Measurements from ENCODE around the gene PSKH1. TPM values are rescaled to one million over a fixed set of nuclear protein-coding genes. Genes with fewer than 3 reads are reported as not detected.

PSKH1 gene
- 7.8 and 9.2 TPM in 2 replicates for total RNA-seq (2014; rRNA removed; shearing (Covaris generic))
- polyA plus RNA-seq (2015; cell fraction: cytosol; rRNA removed) = 27.9 and 36.0 TPM in 2 replicates
- 12.5 and 19.6 TPM in 2 replicates for polyA plus RNA-seq (2015; cell fraction: nucleus; rRNA removed)

- peak; percentile 95 for DNase-seq (ENCODE audit: low read depth, low spot score)
- in situ Hi-C loops (cut with HindIII; ENCODE audit: low pct_unique_long_range_greater_than_20kb, low sequenced_read_pairs) = no loop called here
Measured at GRCh38 chr16:67892899-67893742, at the start of gene PSKH1. PSKH1 (plus strand) TSS chr16:67893254; CDS start chr16:67908750, 15,496 bp downstream.

GRCh38 chr16:67843343-67843765, 49.7 kb upstream of the PSKH1 start:
- no peak for DNase-seq (ENCODE audit: low read depth, low spot score)
- in situ Hi-C loops (cut with HindIII; ENCODE audit: low pct_unique_long_range_greater_than_20kb, low sequenced_read_pairs) = no loop called here

- in situ Hi-C loops (cut with HindIII; ENCODE audit: low pct_unique_long_range_greater_than_20kb, low sequenced_read_pairs) = no loop called here
- no peak for DNase-seq (ENCODE audit: low read depth, low spot score)
Measured at GRCh38 chr16:67844497-67844896, 48.6 kb upstream of the PSKH1 start.

- in situ Hi-C loops (cut with HindIII; ENCODE audit: low pct_unique_long_range_greater_than_20kb, low sequenced_read_pairs) = no loop called here
Measured at GRCh38 chr16:67845291-67846062, 47.6 kb upstream of the PSKH1 start.

GRCh38 chr16:67846063-67846319, 47.1 kb upstream of the PSKH1 start:
- no peak for DNase-seq (ENCODE audit: low read depth, low spot score)
- in situ Hi-C loops (cut with HindIII; ENCODE audit: low pct_unique_long_range_greater_than_20kb, low sequenced_read_pairs) = no loop called here

More at GRCh38 chr16:67845291-67846062, 47.6 kb upstream of the PSKH1 start:
- DNase-seq (ENCODE audit: low read depth, low spot score) = no peak

GRCh38 chr16:67846320-67847063, 46.6 kb upstream of the PSKH1 start, which contains the start of gene NUTF2:
NUTF2 (plus strand) TSS chr16:67846933; CDS start chr16:67865131, 18,198 bp downstream.
- in situ Hi-C loops (cut with HindIII; ENCODE audit: low pct_unique_long_range_greater_than_20kb, low sequenced_read_pairs) = no loop called here
- DNase-seq (ENCODE audit: low read depth, low spot score) = peak; percentile 93

GRCh38 chr16:67847064-67847861, 45.8 kb upstream of the PSKH1 start, which contains the start of gene CENPT:
CENPT (minus strand) TSS chr16:67847693; CDS start chr16:67833859, 13,834 bp downstream.
- DNase-seq (ENCODE audit: low read depth, low spot score) = no peak
- in situ Hi-C loops (cut with HindIII; ENCODE audit: low pct_unique_long_range_greater_than_20kb, low sequenced_read_pairs) = no loop called here

- DNase-seq (ENCODE audit: low read depth, low spot score) = no peak
- in situ Hi-C loops (cut with HindIII; ENCODE audit: low pct_unique_long_range_greater_than_20kb, low sequenced_read_pairs) = no loop called here
Measured at GRCh38 chr16:67848118-67848517, 44.9 kb upstream of the PSKH1 start.

- in situ Hi-C loops (cut with HindIII; ENCODE audit: low pct_unique_long_range_greater_than_20kb, low sequenced_read_pairs) = no loop called here
- no peak for DNase-seq (ENCODE audit: low read depth, low spot score)
Measured at GRCh38 chr16:67853670-67854069, 39.4 kb upstream of the PSKH1 start.

- in situ Hi-C loops (cut with HindIII; ENCODE audit: low pct_unique_long_range_greater_than_20kb, low sequenced_read_pairs) = no loop called here
- no peak for DNase-seq (ENCODE audit: low read depth, low spot score)
Measured at GRCh38 chr16:67855789-67856188, 37.3 kb upstream of the PSKH1 start.

- in situ Hi-C loops (cut with HindIII; ENCODE audit: low pct_unique_long_range_greater_than_20kb, low sequenced_read_pairs) = no loop called here
- DNase-seq (ENCODE audit: low read depth, low spot score) = no peak
Measured at GRCh38 chr16:67856927-67857546, 36.0 kb upstream of the PSKH1 start.

GRCh38 chr16:67857547-67858233, 35.4 kb upstream of the PSKH1 start:
- no peak for DNase-seq (ENCODE audit: low read depth, low spot score)
- in situ Hi-C loops (cut with HindIII; ENCODE audit: low pct_unique_long_range_greater_than_20kb, low sequenced_read_pairs) = no loop called here

GRCh38 chr16:67858500-67858899, 34.6 kb upstream of the PSKH1 start:
- DNase-seq (ENCODE audit: low read depth, low spot score) = no peak
- in situ Hi-C loops (cut with HindIII; ENCODE audit: low pct_unique_long_range_greater_than_20kb, low sequenced_read_pairs) = no loop called here

GRCh38 chr16:67860589-67861398, 32.3 kb upstream of the PSKH1 start:
- peak; percentile 37 for DNase-seq (ENCODE audit: low read depth, low spot score)

GRCh38 chr16:67861877-67862276, 31.2 kb upstream of the PSKH1 start:
- in situ Hi-C loops (cut with HindIII; ENCODE audit: low pct_unique_long_range_greater_than_20kb, low sequenced_read_pairs) = no loop called here

More at GRCh38 chr16:67860589-67861398, 32.3 kb upstream of the PSKH1 start:
- in situ Hi-C loops (cut with HindIII; ENCODE audit: low pct_unique_long_range_greater_than_20kb, low sequenced_read_pairs) = no loop called here

More at GRCh38 chr16:67861877-67862276, 31.2 kb upstream of the PSKH1 start:
- DNase-seq (ENCODE audit: low read depth, low spot score) = no peak

Data from SK-MEL-5 (cell line).